HG03039 (cell line): ENCODE measurements around the gene PSME1.
A peak's percentile ranks its signal among the peaks of the same experiment; 100 is the strongest.

Experiments used
- ATAC-seq: cut with Tn5 transposase; IDR thresholded peaks from one replicate; pipeline ENCODE4 v1.9.1; 2021; ENCODE audit warnings: mild to moderate bottlenecking, moderate library complexity; ENCODE audit not compliant: unreplicated experiment

The PSME1 gene

DNA sequence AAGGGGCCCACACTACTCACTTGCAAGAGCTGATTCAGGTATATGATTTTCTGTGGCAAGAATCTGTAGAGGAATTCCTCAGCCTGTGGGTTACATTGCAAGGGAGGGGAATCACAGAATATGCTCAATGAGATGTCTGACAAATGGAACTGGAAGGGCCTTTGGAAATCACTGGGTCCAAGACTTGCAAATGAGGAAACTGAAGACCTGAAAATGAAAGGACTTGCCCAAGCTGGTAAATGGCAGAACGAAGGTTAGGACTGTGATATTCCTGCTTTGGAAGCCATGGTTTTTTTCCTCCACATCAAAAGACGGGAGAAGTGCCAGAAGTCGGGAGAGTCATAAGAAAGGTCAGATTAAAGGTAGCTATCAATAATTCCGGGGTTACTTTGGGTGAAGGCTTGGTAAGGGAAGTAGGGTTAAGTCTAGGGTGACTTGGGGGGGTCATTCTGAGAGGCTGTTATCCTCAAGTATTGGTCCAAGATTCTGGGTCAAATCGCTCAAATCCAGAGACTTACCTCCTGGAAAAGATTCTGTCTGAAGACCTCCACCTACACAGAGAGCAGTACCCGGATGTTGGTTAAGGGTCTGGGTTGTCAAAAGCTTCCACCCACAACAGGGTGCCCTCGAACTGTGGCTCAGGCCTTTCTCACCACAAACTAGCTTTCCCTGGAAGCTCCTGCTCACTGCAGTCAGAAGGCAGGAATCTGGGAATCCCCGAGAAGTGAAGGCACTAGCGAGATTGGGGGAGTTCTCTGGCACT lies 9.9 kb downstream of the PSME1 start:
- no peak for ATAC-seq

DNA sequence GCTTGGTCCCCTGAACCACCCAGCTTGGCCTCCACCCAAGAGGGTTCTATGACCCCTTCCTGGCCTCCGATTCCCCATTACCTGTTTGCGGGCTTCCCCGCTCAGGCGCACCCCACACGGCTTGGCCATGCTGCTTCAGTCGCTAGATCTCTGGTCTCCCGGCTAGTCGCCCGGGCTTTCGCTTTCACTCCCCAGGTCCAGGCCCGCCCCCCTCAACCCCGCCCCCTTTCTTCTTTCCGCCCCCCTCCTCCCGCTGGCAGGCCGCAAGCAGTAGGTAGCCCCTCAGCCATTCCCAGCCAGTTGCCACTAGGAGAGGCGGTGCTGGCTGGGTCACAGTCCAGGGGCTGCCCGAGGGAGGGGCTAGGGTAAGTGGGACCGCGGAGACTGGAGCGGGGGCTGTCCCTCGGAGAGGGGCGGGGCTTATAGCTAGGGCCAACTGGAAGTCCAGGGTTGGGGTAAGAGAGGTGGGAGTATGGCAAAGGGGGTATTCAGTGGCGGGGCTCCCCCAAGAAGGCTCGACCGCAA lies 10.5 kb downstream of the PSME1 start, which contains the start of gene PSME2:
PSME2 (minus strand) TSS at position 158 of the 525 bp plus-strand sequence; CDS start at position 129, 29 bp downstream.
- peak; percentile 51 for ATAC-seq

DNA sequence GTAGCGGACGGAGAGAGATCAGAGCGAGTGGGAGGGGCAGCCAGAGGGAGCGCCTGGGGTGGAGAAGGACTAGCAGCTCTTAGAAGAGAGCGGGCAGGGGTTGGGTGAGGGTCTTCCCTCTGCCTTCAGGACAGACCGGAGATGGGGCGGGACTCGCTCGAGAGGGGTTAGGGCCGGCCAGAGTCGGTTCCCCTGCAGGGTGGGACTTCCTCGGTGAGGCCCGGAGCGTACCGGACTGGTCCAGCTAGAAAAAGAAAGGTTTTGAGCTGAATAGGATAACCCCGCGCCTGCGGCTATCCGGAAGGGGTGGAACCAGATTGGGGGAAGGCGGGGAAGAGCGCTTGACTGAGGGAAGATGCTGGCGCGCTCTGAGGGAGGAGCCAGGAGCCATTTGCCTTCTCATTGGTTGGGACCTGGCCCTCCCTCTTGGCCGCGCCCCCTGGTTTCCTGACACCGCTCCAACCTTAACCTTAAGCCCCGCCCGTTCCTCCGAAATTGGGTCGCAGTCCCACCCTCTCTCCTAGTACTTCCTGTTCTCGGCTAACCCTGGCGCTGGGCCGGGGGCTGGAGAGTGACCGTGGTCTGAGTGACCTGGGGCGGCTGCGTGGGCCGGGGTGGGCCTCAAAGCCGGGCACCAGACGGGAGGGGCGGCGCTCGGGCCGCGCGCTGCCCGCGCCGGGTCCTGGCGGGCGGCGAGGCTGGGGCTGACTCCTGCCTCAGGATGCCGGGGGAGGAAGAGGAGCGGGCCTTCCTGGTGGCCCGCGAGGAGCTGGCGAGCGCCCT lies 11.2 kb downstream of the PSME1 start, which contains the start of gene RNF31:
RNF31 (plus strand) TSS at position 521 of the 783 bp plus-strand sequence; CDS start at position 722, 201 bp downstream.
- ATAC-seq = peak; percentile 80

DNA sequence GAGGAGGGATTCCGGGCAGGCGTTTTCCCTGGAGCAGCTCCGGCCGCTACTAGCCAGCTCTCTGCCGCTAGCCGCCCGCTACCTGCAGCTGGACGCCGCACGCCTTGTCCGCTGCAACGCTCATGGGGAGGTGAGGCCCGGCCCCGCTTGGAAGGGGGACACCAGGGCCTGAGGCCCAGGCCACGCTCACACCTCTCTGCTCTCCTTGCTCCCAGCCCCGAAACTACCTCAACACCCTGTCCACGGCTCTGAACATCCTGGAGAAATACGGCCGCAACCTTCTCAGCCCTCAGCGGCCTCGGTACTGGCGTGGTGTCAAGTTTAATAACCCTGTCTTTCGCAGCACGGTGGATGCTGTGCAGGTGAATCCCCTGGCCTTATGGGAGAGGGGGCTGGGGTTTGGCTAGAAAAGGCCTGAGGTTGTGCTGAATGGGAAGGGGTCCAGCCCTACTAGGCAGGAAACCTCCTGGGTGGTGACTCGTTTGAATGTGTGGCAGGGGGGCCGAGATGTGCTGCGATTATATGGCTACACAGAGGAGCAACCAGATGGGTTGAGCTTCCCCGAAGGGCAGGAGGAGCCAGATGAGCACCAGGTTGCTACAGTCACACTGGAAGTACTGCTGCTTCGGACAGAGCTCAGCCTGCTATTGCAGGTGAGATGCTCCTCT lies 11.9 kb downstream of the PSME1 start:
- no peak for ATAC-seq

DNA sequence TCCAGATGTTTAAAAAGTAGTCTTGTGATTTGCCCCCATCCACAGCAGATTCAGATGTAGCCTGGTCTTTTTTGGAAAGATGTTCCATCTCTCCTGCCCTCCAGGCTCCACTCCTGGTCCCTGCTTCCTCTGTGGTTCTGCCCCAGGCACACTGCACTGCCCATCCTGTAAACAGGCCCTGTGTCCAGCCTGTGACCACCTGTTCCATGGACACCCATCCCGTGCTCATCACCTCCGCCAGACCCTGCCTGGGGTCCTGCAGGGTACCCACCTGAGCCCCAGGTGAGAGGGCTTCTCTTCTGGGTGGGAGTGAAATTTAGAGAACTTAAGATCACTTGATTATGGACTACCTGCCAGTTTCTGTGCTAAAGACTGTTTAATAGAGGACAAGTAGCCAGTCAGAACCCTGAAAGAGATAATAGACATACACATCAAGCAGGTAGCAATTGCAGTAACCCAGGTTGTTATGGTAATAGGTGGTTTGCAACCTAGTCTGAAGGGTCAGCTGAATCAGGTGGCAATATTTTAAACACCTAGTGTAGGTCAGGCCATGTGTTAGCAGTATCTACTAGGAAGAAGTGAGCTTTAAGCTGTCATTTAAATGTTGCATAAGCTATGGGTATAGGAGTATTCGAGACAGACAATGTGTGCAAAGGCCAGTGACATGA lies 13.4 kb downstream of the PSME1 start:
- no peak for ATAC-seq

DNA sequence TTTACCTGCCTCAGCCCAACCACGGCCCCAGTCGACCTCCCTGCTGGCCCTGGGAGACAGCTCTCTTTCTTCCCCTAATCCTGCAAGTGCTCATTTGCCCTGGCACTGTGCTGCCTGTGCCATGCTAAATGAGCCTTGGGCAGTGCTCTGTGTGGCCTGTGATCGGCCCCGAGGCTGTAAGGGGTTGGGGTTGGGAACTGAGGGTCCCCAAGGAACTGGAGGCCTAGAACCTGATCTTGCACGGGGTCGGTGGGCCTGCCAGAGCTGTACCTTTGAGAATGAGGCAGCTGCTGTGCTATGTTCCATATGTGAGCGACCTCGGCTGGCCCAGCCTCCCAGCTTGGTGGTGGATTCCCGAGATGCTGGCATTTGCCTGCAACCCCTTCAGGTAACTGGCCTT lies 14.1 kb downstream of the PSME1 start:
- no peak for ATAC-seq

DNA sequence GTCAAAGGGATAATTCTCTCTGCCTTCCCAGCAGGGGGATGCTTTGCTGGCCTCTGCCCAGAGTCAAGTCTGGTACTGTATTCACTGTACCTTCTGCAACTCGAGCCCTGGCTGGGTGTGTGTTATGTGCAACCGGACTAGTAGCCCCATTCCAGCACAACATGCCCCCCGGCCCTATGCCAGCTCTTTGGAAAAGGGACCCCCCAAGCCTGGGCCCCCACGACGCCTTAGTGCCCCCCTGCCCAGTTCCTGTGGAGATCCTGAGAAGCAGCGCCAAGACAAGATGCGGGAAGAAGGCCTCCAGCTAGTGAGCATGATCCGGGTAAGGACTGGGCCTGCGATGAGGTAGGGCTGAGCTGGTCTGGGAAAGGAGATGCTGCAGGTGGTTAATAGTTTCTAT lies 14.6 kb downstream of the PSME1 start:
- ATAC-seq = no peak

DNA sequence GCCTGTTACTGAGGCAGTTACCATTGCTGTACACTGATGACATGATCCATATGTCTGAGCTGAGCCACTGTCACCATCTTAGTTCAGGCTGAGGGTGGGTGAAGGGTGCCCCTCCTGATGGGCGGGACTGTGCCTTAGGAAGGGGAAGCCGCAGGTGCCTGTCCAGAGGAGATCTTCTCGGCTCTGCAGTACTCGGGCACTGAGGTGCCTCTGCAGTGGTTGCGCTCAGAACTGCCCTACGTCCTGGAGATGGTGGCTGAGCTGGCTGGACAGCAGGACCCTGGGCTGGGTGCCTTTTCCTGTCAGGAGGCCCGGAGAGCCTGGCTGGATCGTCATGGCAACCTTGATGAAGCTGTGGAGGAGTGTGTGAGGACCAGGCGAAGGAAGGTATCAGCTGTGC lies 15.0 kb downstream of the PSME1 start:
- ATAC-seq = no peak

DNA sequence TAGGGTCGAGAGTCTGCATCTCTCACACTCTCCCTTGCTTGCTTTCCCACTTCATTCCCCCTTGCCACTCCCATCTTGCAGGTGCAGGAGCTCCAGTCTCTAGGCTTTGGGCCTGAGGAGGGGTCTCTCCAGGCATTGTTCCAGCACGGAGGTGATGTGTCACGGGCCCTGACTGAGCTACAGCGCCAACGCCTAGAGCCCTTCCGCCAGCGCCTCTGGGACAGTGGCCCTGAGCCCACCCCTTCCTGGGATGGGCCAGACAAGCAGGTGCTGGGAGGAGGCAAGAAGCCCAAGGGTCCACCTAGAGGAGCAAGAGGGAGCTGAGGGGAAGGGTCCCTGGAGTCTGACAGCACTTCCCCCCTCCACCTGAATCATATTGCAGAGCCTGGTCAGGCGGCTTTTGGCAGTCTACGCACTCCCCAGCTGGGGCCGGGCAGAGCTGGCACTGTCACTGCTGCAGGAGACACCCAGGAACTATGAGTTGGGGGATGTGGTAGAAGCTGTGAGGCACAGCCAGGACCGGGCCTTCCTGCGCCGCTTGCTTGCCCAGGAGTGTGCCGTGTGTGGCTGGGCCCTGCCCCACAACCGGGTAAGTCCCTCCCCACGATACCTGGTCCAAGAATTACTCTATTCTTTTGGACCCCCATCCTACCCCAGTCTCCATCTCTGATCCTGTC lies 15.5 kb downstream of the PSME1 start:
- ATAC-seq = no peak

DNA sequence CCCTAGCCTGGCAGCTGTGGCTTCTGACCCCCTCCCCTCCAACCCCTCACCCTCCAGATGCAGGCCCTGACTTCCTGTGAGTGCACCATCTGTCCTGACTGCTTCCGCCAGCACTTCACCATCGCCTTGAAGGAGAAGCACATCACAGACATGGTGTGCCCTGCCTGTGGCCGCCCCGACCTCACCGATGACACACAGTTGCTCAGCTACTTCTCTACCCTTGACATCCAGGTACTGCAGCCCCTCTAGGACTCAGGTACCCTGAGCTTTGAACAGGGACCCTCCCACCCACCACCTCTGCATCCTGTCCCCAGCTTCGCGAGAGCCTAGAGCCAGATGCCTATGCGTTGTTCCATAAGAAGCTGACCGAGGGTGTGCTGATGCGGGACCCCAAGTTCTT lies 19.1 kb downstream of the PSME1 start:
- no peak for ATAC-seq

DNA sequence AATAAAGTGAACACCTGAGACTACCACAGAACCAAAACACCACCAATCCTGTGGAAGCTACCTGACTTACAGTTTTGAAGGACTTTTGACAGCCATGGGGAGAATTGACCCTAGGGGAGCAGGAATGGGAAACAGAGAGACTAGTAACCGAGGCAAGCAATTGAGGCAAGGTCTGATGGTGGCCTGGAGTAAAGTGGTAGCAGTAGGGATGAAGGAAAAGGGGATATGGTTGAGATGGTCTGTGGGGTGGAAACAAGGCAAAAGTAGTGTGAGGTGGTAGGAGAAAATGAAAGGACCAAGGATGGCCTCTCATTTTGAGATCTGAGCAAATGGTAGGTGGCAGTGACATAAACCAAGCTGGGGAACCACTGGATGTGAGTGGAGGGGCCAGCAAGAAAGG lies 20.8 kb downstream of the PSME1 start:
- ATAC-seq = no peak

DNA sequence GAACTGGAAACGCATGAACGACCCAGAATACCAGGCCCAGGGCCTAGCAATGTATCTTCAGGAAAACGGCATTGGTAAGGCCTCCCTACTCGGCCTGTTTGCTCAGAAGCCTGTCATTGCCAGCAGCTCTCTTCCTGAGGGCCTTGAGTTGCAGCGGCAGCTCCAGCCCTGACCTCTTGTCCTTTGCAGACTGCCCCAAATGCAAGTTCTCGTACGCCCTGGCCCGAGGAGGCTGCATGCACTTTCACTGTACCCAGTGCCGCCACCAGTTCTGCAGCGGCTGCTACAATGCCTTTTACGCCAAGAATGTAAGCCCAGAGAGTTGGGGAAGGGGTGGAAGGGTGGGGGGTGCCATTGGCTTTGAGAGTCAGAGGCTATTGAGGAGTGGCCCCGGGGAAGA lies 21.3 kb downstream of the PSME1 start:
- ATAC-seq = no peak

DNA sequence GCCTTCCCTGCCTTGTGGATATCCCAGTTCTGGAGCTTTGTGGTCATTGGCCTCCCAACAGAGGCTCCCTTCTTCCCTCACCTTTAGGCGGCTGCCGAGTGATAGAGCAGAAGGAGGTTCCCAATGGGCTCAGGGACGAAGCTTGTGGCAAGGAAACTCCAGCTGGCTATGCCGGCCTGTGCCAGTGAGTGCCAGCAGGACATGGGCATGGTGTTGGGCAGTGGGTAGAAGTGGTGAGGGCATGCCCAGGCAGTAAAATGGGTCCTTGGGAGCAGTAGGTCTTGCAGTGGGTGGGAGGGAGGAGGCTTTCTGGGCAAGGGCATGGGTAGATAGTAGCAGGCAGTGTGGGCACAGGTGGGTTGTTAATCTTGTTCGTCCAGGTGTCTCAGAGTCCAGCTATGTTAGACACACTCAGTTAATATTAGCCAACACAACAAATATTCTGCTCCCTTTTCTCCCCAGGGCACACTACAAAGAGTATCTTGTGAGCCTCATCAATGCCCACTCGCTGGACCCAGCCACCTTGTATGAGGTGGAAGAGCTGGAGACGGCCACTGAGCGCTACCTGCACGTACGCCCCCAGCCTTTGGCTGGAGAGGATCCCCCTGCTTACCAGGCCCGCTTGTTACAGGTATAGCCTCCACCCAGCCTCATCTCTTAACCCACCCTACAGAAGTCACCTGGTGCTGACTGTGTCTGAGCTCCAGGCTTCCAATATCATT lies 23.9 kb downstream of the PSME1 start:
- no peak for ATAC-seq

DNA sequence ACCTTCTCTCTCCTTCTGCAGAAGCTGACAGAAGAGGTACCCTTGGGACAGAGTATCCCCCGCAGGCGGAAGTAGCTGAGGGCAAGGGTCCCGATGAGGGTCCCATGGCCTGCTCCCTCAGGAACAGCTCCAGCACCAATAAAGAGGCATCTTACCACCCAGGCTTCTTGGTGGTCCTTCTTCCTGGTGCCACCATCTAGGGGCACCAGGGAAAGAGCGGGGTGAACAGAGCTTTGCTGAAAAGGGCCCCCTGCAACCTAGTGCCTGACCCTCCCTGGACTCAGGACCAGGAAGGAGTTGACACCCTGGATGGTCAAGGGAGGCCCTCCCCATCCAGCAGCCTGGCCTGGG lies 24.5 kb downstream of the PSME1 start:
- ATAC-seq = no peak

DNA sequence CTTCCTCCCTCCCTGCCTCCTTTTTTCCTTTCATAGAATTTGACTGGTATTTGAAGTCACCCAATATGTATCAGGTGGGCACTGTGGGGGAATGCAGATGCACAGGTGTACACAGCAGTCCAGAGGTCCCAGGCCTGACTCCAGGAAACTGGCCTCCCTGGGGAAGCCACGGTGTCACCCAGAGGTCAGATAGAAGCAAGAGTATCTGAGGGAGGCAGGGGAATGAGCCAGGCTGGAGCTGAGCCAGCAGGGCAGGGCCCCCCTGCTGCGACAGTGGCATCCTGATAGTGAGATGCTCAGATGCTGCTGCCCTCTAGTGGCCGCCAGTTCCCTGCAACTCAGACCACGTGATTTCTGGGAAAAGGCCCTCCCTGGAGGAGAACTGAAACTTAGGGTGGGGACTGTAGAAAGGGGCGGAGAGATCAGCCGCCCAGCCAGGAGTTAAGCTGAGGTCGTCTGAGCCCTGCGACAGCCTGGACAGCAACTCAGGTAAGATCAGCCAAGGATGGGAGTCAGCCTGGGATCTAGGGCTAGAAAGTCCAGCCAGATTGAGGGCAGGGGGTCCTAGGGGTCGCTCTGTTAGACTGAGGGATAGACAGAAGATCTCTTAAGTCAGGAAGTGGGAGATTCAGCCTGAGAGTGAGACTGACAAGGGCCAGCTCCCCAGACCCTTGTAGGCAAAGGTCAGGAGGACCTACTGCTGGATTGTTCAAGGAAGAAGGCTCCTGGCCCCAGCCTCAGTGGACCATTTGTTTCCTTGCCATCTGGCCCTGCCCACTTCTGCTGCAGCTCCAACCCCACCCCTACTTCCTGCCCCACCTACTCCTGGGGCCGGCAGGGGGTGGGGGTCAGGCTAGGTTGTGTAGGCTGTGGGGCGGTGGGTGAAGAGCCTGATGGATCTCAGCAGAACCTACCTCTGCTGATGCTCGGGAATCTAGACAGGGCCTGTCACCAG lies 25.1 kb downstream of the PSME1 start, which contains the start of gene IRF9:
IRF9 (plus strand) TSS at position 416 of the 955 bp plus-strand sequence. CDS start 880 bp downstream, outside the sequence.
- ATAC-seq = peak; percentile 68

DNA sequence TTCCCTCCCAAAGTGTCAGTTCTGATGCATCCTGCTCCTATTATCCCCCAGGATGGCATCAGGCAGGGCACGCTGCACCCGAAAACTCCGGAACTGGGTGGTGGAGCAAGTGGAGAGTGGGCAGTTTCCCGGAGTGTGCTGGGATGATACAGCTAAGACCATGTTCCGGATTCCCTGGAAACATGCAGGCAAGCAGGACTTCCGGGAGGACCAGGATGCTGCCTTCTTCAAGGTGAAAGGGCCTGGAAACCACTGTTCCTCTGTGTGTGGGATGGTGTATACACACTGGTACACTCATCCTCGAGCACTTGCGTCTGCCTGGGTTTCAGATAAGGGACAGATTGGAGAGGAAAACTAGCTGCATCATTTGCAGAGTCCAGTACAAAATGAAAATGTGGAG lies 26.1 kb downstream of the PSME1 start:
- no peak for ATAC-seq

DNA sequence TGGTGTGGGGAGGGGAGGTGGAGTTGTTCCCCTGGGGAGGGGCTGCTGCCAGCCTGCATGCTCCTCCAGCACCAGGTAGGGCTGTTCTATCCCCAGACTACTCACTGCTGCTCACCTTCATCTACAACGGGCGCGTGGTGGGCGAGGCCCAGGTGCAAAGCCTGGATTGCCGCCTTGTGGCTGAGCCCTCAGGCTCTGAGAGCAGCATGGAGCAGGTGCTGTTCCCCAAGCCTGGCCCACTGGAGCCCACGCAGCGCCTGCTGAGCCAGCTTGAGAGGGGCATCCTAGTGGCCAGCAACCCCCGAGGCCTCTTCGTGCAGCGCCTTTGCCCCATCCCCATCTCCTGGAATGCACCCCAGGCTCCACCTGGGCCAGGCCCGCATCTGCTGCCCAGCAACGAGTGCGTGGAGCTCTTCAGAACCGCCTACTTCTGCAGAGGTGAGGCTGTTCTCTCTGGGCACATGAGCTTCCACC lies 28.6 kb downstream of the PSME1 start:
- ATAC-seq = no peak

DNA sequence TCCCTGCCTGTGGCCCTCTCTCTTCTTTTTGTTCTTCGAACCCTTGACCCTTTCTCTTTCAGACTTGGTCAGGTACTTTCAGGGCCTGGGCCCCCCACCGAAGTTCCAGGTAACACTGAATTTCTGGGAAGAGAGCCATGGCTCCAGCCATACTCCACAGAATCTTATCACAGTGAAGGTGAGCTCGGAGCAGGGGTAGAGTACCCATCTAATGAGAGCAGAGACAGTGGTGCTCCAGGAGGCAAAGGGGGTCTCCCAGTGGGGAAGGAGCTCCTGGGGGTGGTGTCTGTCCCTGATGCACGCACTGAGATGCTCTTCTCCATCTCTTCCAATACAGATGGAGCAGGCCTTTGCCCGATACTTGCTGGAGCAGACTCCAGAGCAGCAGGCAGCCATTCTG lies 29.8 kb downstream of the PSME1 start:
- no peak for ATAC-seq
